ENCODE data around the gene LRFN5. TPM values are rescaled to one million over a fixed set of nuclear protein-coding genes. Genes with fewer than 3 reads are reported as not detected.

LRFN5 gene
- total and polyA plus RNA-seq, 2 donors: 0.14 to 0.90 TPM

GRCh38 chr14:41830714-41831406 is 224.2 kb downstream of the LRFN5 start:
- Histone ChIP-seq H3K36me3 (ENCODE audit: control insufficient read depth in 2 of 2, insufficient read depth in 2 of 2, low read length in 1 of 2) (no peaks in the 10 kb centered on the region), H3K27ac (ENCODE audit: low read depth in 1 of 2, low read length in 1 of 2) (no peak overlapping the region), H3K4me3 (ENCODE audit: low read length in 2 of 2) (no peak overlapping the region), H3K9me3 (ENCODE audit: control insufficient read depth in 2 of 2, insufficient read depth in 1 of 2, low read length in 1 of 2) (no peaks in the 10 kb centered on the region), H3K27me3 (ENCODE audit: control insufficient read depth in 2 of 2, insufficient read depth in 1 of 2, low read length in 1 of 2) (no peaks in the 10 kb centered on the region), H3K4me1 (ENCODE audit: control insufficient read depth in 2 of 2, insufficient read depth in 2 of 2, low read length in 2 of 2) (no peaks in the 10 kb centered on the region)
- WGBS: 87% methylated on average over 2 of the region's 2 CpGs
- DNase-seq (ENCODE audit: low read depth in 6 of 9, low spot score in 9 of 9): peak in 2 of 9 donors; percentile 0 to 2

GRCh38 chr14:41839661-41840060 is 233.0 kb downstream of the LRFN5 start:
- Histone ChIP-seq H3K9me3 (ENCODE audit: control insufficient read depth in 2 of 2, insufficient read depth in 1 of 2, low read length in 1 of 2) (no peaks in the 10 kb centered on the region), H3K4me1 (ENCODE audit: control insufficient read depth in 2 of 2, insufficient read depth in 2 of 2, low read length in 2 of 2) (no peaks in the 10 kb centered on the region), H3K4me3 (ENCODE audit: low read length in 2 of 2) (no peak overlapping the region), H3K27ac (ENCODE audit: low read depth in 1 of 2, low read length in 1 of 2) (no peak overlapping the region), H3K36me3 (ENCODE audit: control insufficient read depth in 2 of 2, insufficient read depth in 2 of 2, low read length in 1 of 2) (no peaks in the 10 kb centered on the region), H3K27me3 (ENCODE audit: control insufficient read depth in 2 of 2, insufficient read depth in 1 of 2, low read length in 1 of 2) (no peaks in the 10 kb centered on the region)
- DNase-seq (ENCODE audit: low read depth in 6 of 9, low spot score in 9 of 9): no peak
- 88% methylated on average over 2 of the region's 2 CpGs for WGBS

- no peaks in the 10 kb centered on the region for H3K27me3 ChIP-seq (ENCODE audit: control insufficient read depth in 2 of 2, insufficient read depth in 1 of 2, low read length in 1 of 2)
- no peaks in the 10 kb centered on the region for H3K36me3 ChIP-seq (ENCODE audit: control insufficient read depth in 2 of 2, insufficient read depth in 2 of 2, low read length in 1 of 2)
- no peaks in the 10 kb centered on the region for H3K4me1 ChIP-seq (ENCODE audit: control insufficient read depth in 2 of 2, insufficient read depth in 2 of 2, low read length in 2 of 2)
- no peak overlapping the region for H3K4me3 ChIP-seq (ENCODE audit: low read length in 2 of 2)
- no peak for DNase-seq (ENCODE audit: low read depth in 6 of 9, low spot score in 9 of 9)
- H3K9me3 ChIP-seq (ENCODE audit: control insufficient read depth in 2 of 2, insufficient read depth in 1 of 2, low read length in 1 of 2): no peaks in the 10 kb centered on the region
- WGBS: 80% methylated on average over 2 of the region's 2 CpGs
- H3K27ac ChIP-seq (ENCODE audit: low read depth in 1 of 2, low read length in 1 of 2): no peak overlapping the region
Measured at GRCh38 chr14:41859336-41859735, 252.7 kb downstream of the LRFN5 start.

- Histone ChIP-seq H3K27ac (ENCODE audit: low read depth in 1 of 2, low read length in 1 of 2) (no peak overlapping the region), H3K4me1 (ENCODE audit: control insufficient read depth in 2 of 2, insufficient read depth in 2 of 2, low read length in 2 of 2) (no peaks in the 10 kb centered on the region), H3K27me3 (ENCODE audit: control insufficient read depth in 2 of 2, insufficient read depth in 1 of 2, low read length in 1 of 2) (no peaks in the 10 kb centered on the region), H3K36me3 (ENCODE audit: control insufficient read depth in 2 of 2, insufficient read depth in 2 of 2, low read length in 1 of 2) (no peaks in the 10 kb centered on the region), H3K4me3 (ENCODE audit: low read length in 2 of 2) (no peak overlapping the region), H3K9me3 (ENCODE audit: control insufficient read depth in 2 of 2, insufficient read depth in 1 of 2, low read length in 1 of 2) (no peaks in the 10 kb centered on the region)
- no peak for DNase-seq (ENCODE audit: low read depth in 6 of 9, low spot score in 9 of 9)
- WGBS: 86% methylated on average over 1 of the region's 1 CpG
Measured at GRCh38 chr14:41860586-41860985, 253.9 kb downstream of the LRFN5 start.

- DNase-seq (ENCODE audit: low read depth in 6 of 9, low spot score in 9 of 9): no peak
- Histone ChIP-seq H3K9me3 (ENCODE audit: control insufficient read depth in 2 of 2, insufficient read depth in 1 of 2, low read length in 1 of 2) (no peaks in the 10 kb centered on the region), H3K36me3 (ENCODE audit: control insufficient read depth in 2 of 2, insufficient read depth in 2 of 2, low read length in 1 of 2) (no peaks in the 10 kb centered on the region), H3K27ac (ENCODE audit: low read depth in 1 of 2, low read length in 1 of 2) (no peak overlapping the region), H3K27me3 (ENCODE audit: control insufficient read depth in 2 of 2, insufficient read depth in 1 of 2, low read length in 1 of 2) (no peaks in the 10 kb centered on the region), H3K4me3 (ENCODE audit: low read length in 2 of 2) (no peak overlapping the region), H3K4me1 (ENCODE audit: control insufficient read depth in 2 of 2, insufficient read depth in 2 of 2, low read length in 2 of 2) (no peaks in the 10 kb centered on the region)
Measured at GRCh38 chr14:41865894-41866293, 259.2 kb downstream of the LRFN5 start.

GRCh38 chr14:41868396-41868795 is 261.7 kb downstream of the LRFN5 start:
- no peaks in the 10 kb centered on the region for H3K36me3 ChIP-seq (ENCODE audit: control insufficient read depth in 2 of 2, insufficient read depth in 2 of 2, low read length in 1 of 2)
- WGBS: 86% methylated on average over 3 of the region's 3 CpGs
- no peak for DNase-seq (ENCODE audit: low read depth in 6 of 9, low spot score in 9 of 9)

GRCh38 chr14:41872931-41873685 is 266.4 kb downstream of the LRFN5 start:
- H3K27ac ChIP-seq (ENCODE audit: low read depth in 1 of 2, low read length in 1 of 2): no peak overlapping the region
- H3K4me1 ChIP-seq (ENCODE audit: control insufficient read depth in 2 of 2, insufficient read depth in 2 of 2, low read length in 2 of 2): no peaks in the 10 kb centered on the region
- no peaks in the 10 kb centered on the region for H3K36me3 ChIP-seq (ENCODE audit: control insufficient read depth in 2 of 2, insufficient read depth in 2 of 2, low read length in 1 of 2)
- H3K9me3 ChIP-seq (ENCODE audit: control insufficient read depth in 2 of 2, insufficient read depth in 1 of 2, low read length in 1 of 2): no peaks in the 10 kb centered on the region
- 82% methylated on average over 4 of the region's 4 CpGs for WGBS
- no peak for DNase-seq (ENCODE audit: low read depth in 6 of 9, low spot score in 9 of 9)
- H3K4me3 ChIP-seq (ENCODE audit: low read length in 2 of 2): no peak overlapping the region
- no peaks in the 10 kb centered on the region for H3K27me3 ChIP-seq (ENCODE audit: control insufficient read depth in 2 of 2, insufficient read depth in 1 of 2, low read length in 1 of 2)

More at GRCh38 chr14:41868396-41868795, 261.7 kb downstream of the LRFN5 start:
- Histone ChIP-seq H3K9me3 (ENCODE audit: control insufficient read depth in 2 of 2, insufficient read depth in 1 of 2, low read length in 1 of 2) (no peaks in the 10 kb centered on the region), H3K4me3 (ENCODE audit: low read length in 2 of 2) (no peak overlapping the region), H3K27me3 (ENCODE audit: control insufficient read depth in 2 of 2, insufficient read depth in 1 of 2, low read length in 1 of 2) (no peaks in the 10 kb centered on the region), H3K27ac (ENCODE audit: low read depth in 1 of 2, low read length in 1 of 2) (no peak overlapping the region), H3K4me1 (ENCODE audit: control insufficient read depth in 2 of 2, insufficient read depth in 2 of 2, low read length in 2 of 2) (no peaks in the 10 kb centered on the region)

- Histone ChIP-seq H3K4me3 (ENCODE audit: low read length in 2 of 2) (no peak overlapping the region), H3K27ac (ENCODE audit: low read depth in 1 of 2, low read length in 1 of 2) (no peak overlapping the region), H3K9me3 (ENCODE audit: control insufficient read depth in 2 of 2, insufficient read depth in 1 of 2, low read length in 1 of 2) (no peaks in the 10 kb centered on the region), H3K4me1 (ENCODE audit: control insufficient read depth in 2 of 2, insufficient read depth in 2 of 2, low read length in 2 of 2) (no peaks in the 10 kb centered on the region), H3K27me3 (ENCODE audit: control insufficient read depth in 2 of 2, insufficient read depth in 1 of 2, low read length in 1 of 2) (no peaks in the 10 kb centered on the region), H3K36me3 (ENCODE audit: control insufficient read depth in 2 of 2, insufficient read depth in 2 of 2, low read length in 1 of 2) (no peaks in the 10 kb centered on the region)
- 83% methylated on average over 1 of the region's 1 CpG for WGBS
- DNase-seq (ENCODE audit: low read depth in 6 of 9, low spot score in 9 of 9): no peak
Measured at GRCh38 chr14:41873686-41874317, 267.1 kb downstream of the LRFN5 start.

- Histone ChIP-seq H3K27me3 (ENCODE audit: control insufficient read depth in 2 of 2, insufficient read depth in 1 of 2, low read length in 1 of 2) (no peaks in the 10 kb centered on the region), H3K27ac (ENCODE audit: low read depth in 1 of 2, low read length in 1 of 2) (no peak overlapping the region), H3K4me3 (ENCODE audit: low read length in 2 of 2) (no peak overlapping the region), H3K4me1 (ENCODE audit: control insufficient read depth in 2 of 2, insufficient read depth in 2 of 2, low read length in 2 of 2) (no peaks in the 10 kb centered on the region), H3K9me3 (ENCODE audit: control insufficient read depth in 2 of 2, insufficient read depth in 1 of 2, low read length in 1 of 2) (no peaks in the 10 kb centered on the region), H3K36me3 (ENCODE audit: control insufficient read depth in 2 of 2, insufficient read depth in 2 of 2, low read length in 1 of 2) (no peaks in the 10 kb centered on the region)
- DNase-seq (ENCODE audit: low read depth in 6 of 9, low spot score in 9 of 9): no peak
- WGBS: 96% methylated on average over 1 of the region's 1 CpG
Measured at GRCh38 chr14:41875116-41875515, 268.4 kb downstream of the LRFN5 start.
